ENCODE results near the gene ZHX3. TPM values are rescaled to one million over a fixed set of nuclear protein-coding genes. Genes with fewer than 3 reads are reported as not detected.

The ZHX3 gene
- total and polyA plus RNA-seq, 2 of the 4 experiments (the other 2 are of a cell fraction), result 25.0 to 28.0 TPM

DNA sequence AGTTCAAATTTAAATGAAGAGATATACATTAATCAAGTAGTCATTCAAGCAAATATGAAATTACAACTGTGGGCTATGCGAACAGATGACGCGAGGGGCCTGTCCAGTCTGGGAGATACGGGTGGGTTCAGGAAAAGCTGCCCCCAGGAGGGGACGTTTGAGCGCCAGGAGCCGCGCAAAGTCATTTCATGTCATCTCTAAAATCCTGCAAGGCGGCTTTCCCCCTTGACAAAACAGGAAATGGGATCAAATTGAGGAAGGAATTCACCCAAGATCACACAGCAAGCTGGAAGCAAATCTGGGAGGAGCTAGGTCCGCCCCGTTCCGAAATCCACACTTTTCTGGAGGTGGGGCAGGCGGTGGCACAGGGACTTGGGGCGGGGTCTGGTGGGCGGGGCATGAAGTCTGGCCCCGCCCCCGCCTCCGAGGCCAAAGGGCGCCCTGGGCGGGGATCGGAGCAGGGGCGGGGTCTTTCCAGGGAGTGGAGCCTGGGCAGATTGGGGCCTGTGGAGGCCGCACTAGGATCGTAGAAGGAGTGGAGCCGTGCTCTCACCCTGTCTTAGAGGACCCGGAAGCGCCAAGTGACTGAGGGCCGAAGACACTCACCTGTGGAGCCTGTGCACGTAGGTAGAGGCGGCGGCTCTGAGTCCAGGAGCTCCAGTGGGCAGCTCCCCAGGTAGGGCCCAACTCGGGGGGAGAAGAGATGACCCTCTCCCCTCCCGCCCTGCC, 23.0 kb upstream of the ZHX3 start, which contains the start of gene LPIN3 (continued):
- TF ChIP-seq, protein P1, sequence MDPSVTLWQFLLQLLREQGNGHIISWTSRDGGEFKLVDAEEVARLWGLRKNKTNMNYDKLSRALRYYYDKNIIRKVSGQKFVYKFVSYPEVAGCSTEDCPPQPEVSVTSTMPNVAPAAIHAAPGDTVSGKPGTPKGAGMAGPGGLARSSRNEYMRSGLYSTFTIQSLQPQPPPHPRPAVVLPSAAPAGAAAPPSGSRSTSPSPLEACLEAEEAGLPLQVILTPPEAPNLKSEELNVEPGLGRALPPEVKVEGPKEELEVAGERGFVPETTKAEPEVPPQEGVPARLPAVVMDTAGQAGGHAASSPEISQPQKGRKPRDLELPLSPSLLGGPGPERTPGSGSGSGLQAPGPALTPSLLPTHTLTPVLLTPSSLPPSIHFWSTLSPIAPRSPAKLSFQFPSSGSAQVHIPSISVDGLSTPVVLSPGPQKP (IDR thresholded peaks at IDR 0.05; ENCODE audit: borderline replicate concordance, low read depth, low read length), result no peak

DNA sequence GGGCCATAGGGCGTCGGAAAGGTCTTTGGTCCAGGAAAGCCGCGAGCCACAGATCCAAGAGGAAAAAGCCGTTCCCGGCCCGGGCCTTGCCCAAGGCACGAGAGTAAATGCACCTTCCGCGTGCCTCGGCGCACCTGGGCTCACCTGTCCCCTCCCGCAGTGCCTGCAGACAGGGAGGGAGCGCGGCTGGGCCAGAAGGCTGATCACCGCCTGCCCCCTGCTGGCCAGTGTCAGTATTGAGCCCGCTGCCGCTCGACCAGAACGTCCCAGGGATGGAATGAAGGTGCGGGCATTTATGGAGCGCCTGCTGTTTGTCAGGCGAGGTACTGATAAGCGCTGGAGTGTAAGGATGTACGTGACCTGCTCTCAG, 22.4 kb upstream of the ZHX3 start:
- intact Hi-C loops (cut with micrococcal nuclease), result loop anchor here (1.0 to 10.0 kb wide), 7 partner anchors 71 to 372 kb away; no protein-coding TSS in a partner anchor

More for the DNA sequence above, 22.4 kb upstream of the ZHX3 start:
- POLR2A ChIA-PET (ENCODE audit: unreplicated experiment), result no interaction called here
- Histone ChIP-seq H2BK15ac (ENCODE audit: low read depth, low read length) (no peak overlapping the region; the same call in 2 of the 3 replicates), H4K20me1 (ENCODE audit: insufficient read depth, low read length) (no peaks in the 10 kb centered on the region), H2BK120ac (ENCODE audit: low read depth, low read length) (no peak overlapping the region), H3K18ac (ENCODE audit: low read depth, low read length) (no peak overlapping the region), H3K4me3 (ENCODE audit: insufficient read depth, low read depth, low read length) (peak overlapping the region; percentile 11; the same call in 1 of the 2 replicates), H3K4me1 (ENCODE audit: control insufficient read depth, insufficient read depth, low read length) (peaks cover 14% of the 10 kb centered on the region), H3K79me1 (ENCODE audit: low read depth in 1 of 2, low read length in 2 of 2) (peaks cover 0 to 6% of the 10 kb centered on the region in 2 experiments; a peak in 1 of 4 replicates), H3K27ac (ENCODE audit: insufficient read depth, low read length) (no peak overlapping the region), H2BK5ac (ENCODE audit: low read depth, low read length, poor library complexity, severe bottlenecking) (no peak overlapping the region), H3K4ac (ENCODE audit: low read depth, low read length) (peak overlapping the region; percentile 44; the same call in 1 of the 2 replicates), H2AK5ac (ENCODE audit: low read depth, low read length) (peak overlapping the region; percentile 72; the same call in 1 of the 2 replicates), H3K56ac (ENCODE audit: extremely low read depth, insufficient read depth, low read length) (no peak overlapping the region), H3K9ac (ENCODE audit: low read depth, low read length) (peak overlapping the region; percentile 27), H2AFZ (replicated peaks; ENCODE audit: low read length, poor library complexity) (peak overlapping the region; percentile 69), H3K14ac (replicated peaks; ENCODE audit: low read depth, low read length) (no peak overlapping the region), H3K9me1 (ENCODE audit: insufficient read depth, low read length) (peaks cover 4% of the 10 kb centered on the region; the same call in 1 of the 2 replicates), H3K36me3 (ENCODE audit: control insufficient read depth, insufficient read depth, low read length) (no peaks in the 10 kb centered on the region), H3K4me2 (ENCODE audit: low read depth, low read length) (peak overlapping the region; percentile 63), H3K23ac (ENCODE audit: low read depth, low read length) (no peak overlapping the region), H4K91ac (ENCODE audit: insufficient read depth, low read depth, low read length) (0 out of 2 replicates have a peak overlapping the region, but pooled peaks have one; percentile 36), H3K27me3 (ENCODE audit: control insufficient read depth, insufficient read depth, low read length) (no peaks in the 10 kb centered on the region), H3K9me3 (ENCODE audit: control insufficient read depth, insufficient read depth, low read length) (no peaks in the 10 kb centered on the region), H2BK20ac (ENCODE audit: low read depth, low read length) (no peak overlapping the region), H4K5ac (ENCODE audit: low read depth, low read length) (no peak overlapping the region), H4K8ac (ENCODE audit: low read depth in 2 of 2, low read length in 2 of 2) (peak overlapping the region; percentile 71 to 94; a peak in 3 of 4 replicates), H2AK9ac (replicated peaks; ENCODE audit: low read depth, low read length, poor library complexity) (no peak overlapping the region)
- TF ChIP-seq RCOR1 (IDR thresholded peaks at IDR 0.05; ENCODE audit: insufficient replicate concordance, low read length) (no peak), MAZ (IDR thresholded peaks at IDR 0.05; ENCODE audit: borderline replicate concordance, low read depth, low read length) (no peak), SMC3 (IDR thresholded peaks at IDR 0.05; ENCODE audit: low read depth, low read length) (peak; percentile 93), BHLHE40 (IDR thresholded peaks at IDR 0.05; ENCODE audit: low read depth, low read length) (no peak), RAD21 (IDR thresholded peaks at IDR 0.05; ENCODE audit: low read length) (peak; percentile 98), RFX5 (IDR thresholded peaks at IDR 0.05; ENCODE audit: low read depth, low read length) (no peak)
- TF ChIP-seq, protein P2, sequence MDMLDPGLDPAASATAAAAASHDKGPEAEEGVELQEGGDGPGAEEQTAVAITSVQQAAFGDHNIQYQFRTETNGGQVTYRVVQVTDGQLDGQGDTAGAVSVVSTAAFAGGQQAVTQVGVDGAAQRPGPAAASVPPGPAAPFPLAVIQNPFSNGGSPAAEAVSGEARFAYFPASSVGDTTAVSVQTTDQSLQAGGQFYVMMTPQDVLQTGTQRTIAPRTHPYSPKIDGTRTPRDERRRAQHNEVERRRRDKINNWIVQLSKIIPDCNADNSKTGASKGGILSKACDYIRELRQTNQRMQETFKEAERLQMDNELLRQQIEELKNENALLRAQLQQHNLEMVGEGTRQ (IDR thresholded peaks at IDR 0.05; ENCODE audit: low read depth, low read length), result no peak
- TF ChIP-seq, protein P3, sequence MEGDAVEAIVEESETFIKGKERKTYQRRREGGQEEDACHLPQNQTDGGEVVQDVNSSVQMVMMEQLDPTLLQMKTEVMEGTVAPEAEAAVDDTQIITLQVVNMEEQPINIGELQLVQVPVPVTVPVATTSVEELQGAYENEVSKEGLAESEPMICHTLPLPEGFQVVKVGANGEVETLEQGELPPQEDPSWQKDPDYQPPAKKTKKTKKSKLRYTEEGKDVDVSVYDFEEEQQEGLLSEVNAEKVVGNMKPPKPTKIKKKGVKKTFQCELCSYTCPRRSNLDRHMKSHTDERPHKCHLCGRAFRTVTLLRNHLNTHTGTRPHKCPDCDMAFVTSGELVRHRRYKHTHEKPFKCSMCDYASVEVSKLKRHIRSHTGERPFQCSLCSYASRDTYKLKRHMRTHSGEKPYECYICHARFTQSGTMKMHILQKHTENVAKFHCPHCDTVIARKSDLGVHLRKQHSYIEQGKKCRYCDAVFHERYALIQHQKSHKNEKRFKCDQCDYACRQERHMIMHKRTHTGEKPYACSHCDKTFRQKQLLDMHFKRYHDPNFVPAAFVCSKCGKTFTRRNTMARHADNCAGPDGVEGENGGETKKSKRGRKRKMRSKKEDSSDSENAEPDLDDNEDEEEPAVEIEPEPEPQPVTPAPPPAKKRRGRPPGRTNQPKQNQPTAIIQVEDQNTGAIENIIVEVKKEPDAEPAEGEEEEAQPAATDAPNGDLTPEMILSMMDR (conservative IDR thresholded peaks at IDR 0.05; ENCODE audit: low read depth, low read length), result peak; percentile 88
- CTCF ChIA-PET, result interaction anchor here (0.9 to 2.1 kb wide), 9 partner anchors 17 to 205 kb away, joined by 3 to 12 read pairs (median 6); no protein-coding TSS in a partner anchor
- peak; percentile 88 for ATAC-seq (ENCODE audit: low read depth)
- BruUV-seq (replicated peaks), result no TSS peak
- dilution Hi-C loops (cut with HindIII; ENCODE audit: low sequenced_read_pairs, unreplicated experiment) (no loop called here), in situ Hi-C loops (cut with MboI; ENCODE audit: low sequenced_read_pairs) (loop anchor here (5.0 to 10.0 kb wide), 2 partner anchors 163 to 365 kb away; no protein-coding TSS in a partner anchor)
- 11% methylated on average over 19 of the region's 25 CpGs; no CpG with 5 or more reads in 1 of the 2 experiments for WGBS, 2 experiments (ENCODE audit: extremely low coverage in 2 of 2, insufficient read length in 1 of 2)
- DNase-seq, result peak; percentile 45
